PC-9 (cell line): Measurements from ENCODE around the gene ZNF564. TPM values are rescaled to one million over a fixed set of nuclear protein-coding genes. Genes with fewer than 3 reads are reported as not detected.

Source experiments
- BruUV-seq: library from RNA; stranded (reverse); fragments of 400-500 nt; replicated peaks from 2 replicates; lab custom pipeline; 2021; lab: Mats Ljungman, UMichigan
- CTCF ChIA-PET: fragments of 300-600 bp; sonication (Branson Sonifier 250); formaldehyde crosslinking; loops from one replicate; lab custom pipeline; 2022; ENCODE audit warnings: antibody characterized with exemption; lab: Charles Lee
- POLR2A ChIA-PET: fragments of 300-600 bp; sonication (Branson Sonifier 250); formaldehyde crosslinking; loops from one replicate; lab custom pipeline; 2022; ENCODE audit warnings: antibody characterized with exemption; ENCODE audit not compliant: unreplicated experiment; lab: Charles Lee
- DNase-seq, 2 experiments: peaks; one replicate each; pipeline versions ENCODE4 v3.0.0 to v3.0.0-alpha.2; 2015 to 2022; ENCODE audit warnings: mixed read lengths in 1 of 2
- H2AFZ ChIP-seq: fragments of 200-600 bp; sonication (generic); 2 replicates; pipeline ENCODE4 v1.8.1; 2017; ENCODE audit warnings: antibody characterized with exemption
- H3F3A ChIP-seq: fragments of 200-600 bp; sonication (generic); 2 replicates; pipeline ENCODE4 v1.8.1; 2017; ENCODE audit warnings: antibody characterized with exemption, mild to moderate bottlenecking, low read depth; ENCODE audit not compliant: insufficient read depth
- H3K27ac ChIP-seq: fragments of 200-600 bp; sonication (generic); 2 replicates; pipeline ENCODE4 v1.6.1; 2016; ENCODE audit warnings: mixed run types
- H3K27me3 ChIP-seq: fragments of 200-600 bp; sonication (generic); 2 replicates; pipeline ENCODE4 v1.6.1; 2016; ENCODE audit warnings: low read depth, mixed run types; ENCODE audit not compliant: insufficient read depth
- H3K36me3 ChIP-seq: fragments of 200-600 bp; sonication (generic); 2 replicates; pipeline ENCODE4 v1.6.1; 2016; ENCODE audit warnings: low read depth, mixed run types
- H3K4me1 ChIP-seq: fragments of 200-600 bp; sonication (generic); replicated peaks from 2 replicates; pipeline ENCODE4 v1.6.1; 2016; ENCODE audit warnings: mixed run types; ENCODE audit not compliant: insufficient read depth
- H3K4me2 ChIP-seq: fragments of 200-600 bp; sonication (generic); 2 replicates; pipeline ENCODE4 v1.6.1; 2017; ENCODE audit warnings: mixed run types
- H3K4me3 ChIP-seq: fragments of 200-600 bp; sonication (generic); 2 replicates; pipeline ENCODE4 v1.6.1; 2016; ENCODE audit warnings: mixed run types
- H3K79me2 ChIP-seq: fragments of 200-600 bp; sonication (generic); 2 replicates; pipeline ENCODE4 v1.6.1; 2017; ENCODE audit warnings: low read depth, mixed run types
- H3K9me2 ChIP-seq: fragments of 200-600 bp; sonication (generic); 2 replicates; pipeline ENCODE4 v1.8.1; 2017; ENCODE audit warnings: mild to moderate bottlenecking; ENCODE audit not compliant: insufficient read depth
- H3K9me3 ChIP-seq: fragments of 200-600 bp; sonication (generic); 2 replicates; pipeline ENCODE4 v1.8.1; 2016; ENCODE audit warnings: low read depth; ENCODE audit not compliant: insufficient read depth
- H4K20me1 ChIP-seq: fragments of 200-600 bp; sonication (generic); 2 replicates; pipeline ENCODE4 v1.8.1; 2017; ENCODE audit not compliant: insufficient read depth
- CTCF ChIP-seq: fragments of 200-600 bp; sonication (generic); conservative IDR thresholded peaks from 2 replicates; pipeline ENCODE4 v1.6.1; 2017; ENCODE audit warnings: mixed run types, antibody characterized with exemption, mild to moderate bottlenecking, moderate library complexity
- EZH2 ChIP-seq: fragments of 200-600 bp; sonication (generic); IDR thresholded peaks from 2 replicates; pipeline ENCODE4 v1.8.0; 2017; ENCODE audit warnings: antibody characterized with exemption, low read depth
- intact Hi-C: fragments of 100-400 bp; cut with micrococcal nuclease; formaldehyde crosslinking; loops from one replicate; pipeline ENCODE4 v1.10.0; 2022; ENCODE audit not compliant: unreplicated experiment
- total RNA-seq: library from RNA; stranded (reverse); gene quantifications from 2 replicates; pipeline ENCODE4 v1.2.3, GENCODE V29; 2021

Gene ZNF564
- total RNA-seq, 1 experiment from 2014 or later, result 8.3 TPM

- Histone ChIP-seq H3K4me3 (no peak overlapping the region), H3K4me1 (peaks cover 11% of the 10 kb centered on the region), H3K36me3 (peaks cover 47% of the 10 kb centered on the region), H4K20me1 (no peaks in the 10 kb centered on the region), H3K4me2 (no peak overlapping the region), H3K9me2 (no peaks in the 10 kb centered on the region), H3F3A (no peaks in the 10 kb centered on the region; the same call in 1 of the 2 replicates), H3K27me3 (no peaks in the 10 kb centered on the region), H3K27ac (no peak overlapping the region), H3K9me3 (peaks cover 53% of the 10 kb centered on the region; the same call in 1 of the 2 replicates), H3K79me2 (peaks cover 77% of the 10 kb centered on the region), H2AFZ (no peak overlapping the region)
- TF ChIP-seq EZH2 (no peak), CTCF (no peak)
- CTCF ChIA-PET, result no interaction called here
- no TSS peak for BruUV-seq
- DNase-seq, result no peak
- intact Hi-C loops, result no loop called here
- POLR2A ChIA-PET, result interaction anchor here (0.5 kb wide), 1 partner anchor 838 kb away, joined by 10 read pairs; no protein-coding TSS in a partner anchor
Measured at GRCh38 chr19:12546068-12546467, 5.2 kb downstream of the ZNF564 start.

- no peak for DNase-seq
- Histone ChIP-seq H2AFZ (no peak overlapping the region), H3K9me2 (no peaks in the 10 kb centered on the region), H3K79me2 (peaks cover 72% of the 10 kb centered on the region), H3K36me3 (peaks cover 55% of the 10 kb centered on the region), H3K9me3 (peaks cover 61% of the 10 kb centered on the region; the same call in 1 of the 2 replicates), H3F3A (no peaks in the 10 kb centered on the region; the same call in 1 of the 2 replicates), H3K4me2 (no peak overlapping the region), H3K27me3 (no peaks in the 10 kb centered on the region), H3K27ac (no peak overlapping the region), H3K4me1 (peaks cover 10% of the 10 kb centered on the region), H3K4me3 (no peak overlapping the region), H4K20me1 (no peaks in the 10 kb centered on the region)
- no TSS peak for BruUV-seq
- TF ChIP-seq EZH2 (no peak), CTCF (no peak)
- POLR2A ChIA-PET, result no interaction called here
- intact Hi-C loops, result no loop called here
- CTCF ChIA-PET, result no interaction called here
Measured at GRCh38 chr19:12545267-12545666, 6.0 kb downstream of the ZNF564 start.

GRCh38 chr19:12544401-12544876 is 6.8 kb downstream of the ZNF564 start:
- DNase-seq, result no peak
- BruUV-seq, result no TSS peak
- POLR2A ChIA-PET, result no interaction called here
- intact Hi-C loops, result no loop called here
- H3K79me2 ChIP-seq, result peaks cover 66% of the 10 kb centered on the region
- no peaks in the 10 kb centered on the region for H3K27me3 ChIP-seq
- H3F3A ChIP-seq, result no peaks in the 10 kb centered on the region
- H2AFZ ChIP-seq, result no peak overlapping the region
- no peak overlapping the region for H3K4me2 ChIP-seq
- H3K9me2 ChIP-seq, result no peaks in the 10 kb centered on the region
- H4K20me1 ChIP-seq, result no peaks in the 10 kb centered on the region
- peaks cover 61% of the 10 kb centered on the region for H3K36me3 ChIP-seq
- H3K4me1 ChIP-seq, result peaks cover 1% of the 10 kb centered on the region; the same call in 1 of the 2 replicates
- TF ChIP-seq CTCF (no peak), EZH2 (no peak)
- H3K27ac ChIP-seq, result no peak overlapping the region
- CTCF ChIA-PET, result no interaction called here
- peaks cover 67% of the 10 kb centered on the region; the same call in 1 of the 2 replicates for H3K9me3 ChIP-seq
- H3K4me3 ChIP-seq, result no peak overlapping the region
